B cell (primary cell): ENCODE measurements around the gene COTL1. TPM values are rescaled to one million over a fixed set of nuclear protein-coding genes. Genes with fewer than 3 reads are reported as not detected.

Experiments
- ATAC-seq: fragments of 200-7000 bp; cut with Tn5 transposase; one replicate; pipeline ENCODE4 v1.10.0; 2021; ENCODE audit warnings: low read depth, mild to moderate bottlenecking, moderate number of reproducible peaks, moderate library complexity
- CTCF ChIA-PET: fragments of 350-600 bp; sonication (Branson Sonifier 250); formaldehyde crosslinking; loops from one replicate; lab custom pipeline; 2021; ENCODE audit warnings: antibody characterized with exemption, inconsistent platforms; lab: Charles Lee
- POLR2A ChIA-PET: fragments of 350-600 bp; sonication (Branson Sonifier 250); formaldehyde crosslinking; loops from one replicate; lab custom pipeline; 2021; ENCODE audit warnings: antibody characterized with exemption; lab: Charles Lee
- DNase-seq: peaks from one replicate; pipeline ENCODE4 v3.0.0; 2013
- H2AFZ ChIP-seq: 2 replicates; pipeline ENCODE4 v1.6.1; 2012; ENCODE audit warnings: mild to moderate bottlenecking, low read depth, low read length; ENCODE audit not compliant: insufficient read depth, poor library complexity, severe bottlenecking
- H3K27ac ChIP-seq, 2 donors: 1 replicate in 1 of 2; 2 replicates in 1 of 2; pipeline ENCODE4 v1.5.1; 2012 to 2013; ENCODE audit warnings: low read length in 2 of 2, mild to moderate bottlenecking in 2 of 2, moderate library complexity in 1 of 2
- H3K27me3 ChIP-seq, 4 experiments: fragments of 200-600 bp in 1 of 4; sonication (generic) in 1 of 4; replicated peaks in 1 of 4; 1 replicate in 2 of 4; 2 replicates in 2 of 4; pipeline versions ENCODE4 v1.6.1 to v1.7.0; 2013 to 2016; ENCODE audit warnings: low read length in 3 of 4, mild to moderate bottlenecking in 2 of 4, mixed read lengths in 1 of 4, moderate library complexity in 1 of 4; ENCODE audit not compliant: insufficient read depth in 4 of 4, control insufficient read depth in 3 of 4; ENCODE audit errors: control extremely low read depth in 1 of 4
- H3K36me3 ChIP-seq, 2 experiments: replicated peaks in 1 of 2; 1 replicate in 1 of 2; 2 replicates in 1 of 2; pipeline versions ENCODE4 v1.6.1 to v1.7.1; 2013; ENCODE audit warnings: low read length in 1 of 2; ENCODE audit not compliant: insufficient read depth in 2 of 2, control insufficient read depth in 1 of 2; ENCODE audit errors: control extremely low read depth in 1 of 2, extremely low read depth in 1 of 2
- H3K4me1 ChIP-seq, 2 donors: fragments of 200-600 bp in 1 of 2; sonication (generic) in 1 of 2; 1 replicate in 1 of 2; 2 replicates in 1 of 2; pipeline versions ENCODE4 v1.5.1 to v1.6.1; 2013 to 2017; ENCODE audit warnings: low read length in 2 of 2; ENCODE audit not compliant: control insufficient read depth in 2 of 2, insufficient read depth in 2 of 2
- H3K4me2 ChIP-seq: replicated peaks from 2 replicates; pipeline ENCODE3; 2012; ENCODE audit warnings: mild to moderate bottlenecking, low read depth, low read length; ENCODE audit not compliant: poor library complexity, severe bottlenecking
- H3K4me3 ChIP-seq, 5 experiments: fragments of 200-600 bp in 1 of 5; sonication (generic) in 1 of 5; 1 replicate in 3 of 5; 2 replicates in 2 of 5; pipeline versions ENCODE4 v1.5.1 to v1.7.0; 2011 to 2016; ENCODE audit warnings: low read length in 4 of 5, mild to moderate bottlenecking in 4 of 5, low read depth in 2 of 5, control low read depth in 1 of 5, moderate library complexity in 1 of 5; ENCODE audit not compliant: insufficient read depth in 1 of 5; ENCODE audit errors: control extremely low read depth in 1 of 5, extremely low read depth in 1 of 5
- H3K79me2 ChIP-seq: fragments of 200-600 bp; sonication (generic); one replicate; pipeline ENCODE4 v1.6.0; 2016; ENCODE audit warnings: low read length; ENCODE audit not compliant: control insufficient read depth, insufficient read depth
- H3K9ac ChIP-seq: fragments of 200-600 bp; sonication (generic); 2 replicates; pipeline ENCODE4 v1.6.1; 2017; ENCODE audit warnings: mild to moderate bottlenecking, low read length, moderate library complexity
- H3K9me3 ChIP-seq, 3 donors: one replicate each; pipeline versions ENCODE4 v1.6.1 to v1.7.1; 2013; ENCODE audit warnings: low read length in 2 of 3; ENCODE audit not compliant: control insufficient read depth in 2 of 3, insufficient read depth in 1 of 3; ENCODE audit errors: control extremely low read depth in 1 of 3
- H4K20me1 ChIP-seq: 2 replicates; pipeline ENCODE4 v1.6.0; 2012; ENCODE audit warnings: mild to moderate bottlenecking, low read length; ENCODE audit not compliant: insufficient read depth, control insufficient read depth, poor library complexity, severe bottlenecking
- H3K27ac Mint-ChIP-seq: one replicate; pipeline ENCODE4 v1.8.0; 2021; ENCODE audit warnings: mixed read lengths
- H3K27me3 Mint-ChIP-seq: one replicate; pipeline ENCODE4 v1.8.0; 2021; ENCODE audit warnings: mixed read lengths
- H3K4me1 Mint-ChIP-seq: one replicate; pipeline ENCODE4 v1.8.0; 2021; ENCODE audit warnings: mixed read lengths
- H3K4me3 Mint-ChIP-seq: one replicate; pipeline ENCODE4 v1.8.0; 2021; ENCODE audit warnings: mixed read lengths
- H3K9me3 Mint-ChIP-seq: one replicate; pipeline ENCODE4 v1.8.0; 2022; ENCODE audit warnings: mixed read lengths; ENCODE audit not compliant: insufficient read depth
- EZH2 ChIP-seq: IDR thresholded peaks from 2 replicates; pipeline ENCODE4 v1.6.1; 2012; ENCODE audit warnings: borderline replicate concordance, low read depth, mild to moderate bottlenecking, moderate library complexity, low read length; ENCODE audit not compliant: insufficient read depth, poor library complexity, severe bottlenecking
- WGBS: methylation state at CpG from one replicate; pipeline ENCODE4 v1.1.5; 2013; ENCODE audit warnings: missing lambda C conversion rate; ENCODE audit not compliant: insufficient coverage; 5-methylcytosine and 5-hydroxymethylcytosine counted together
- intact Hi-C: fragments of 100-400 bp; cut with micrococcal nuclease; formaldehyde crosslinking; loops from one replicate; pipeline ENCODE4 v1.10.0; 2022
- polyA plus RNA-seq: library from polyadenylated mRNA; depleted of rRNA; stranded (reverse); fragments of >200 nt; gene quantifications from 2 replicates; pipeline ENCODE4 v1.2.3, GENCODE V29; 2012
- total RNA-seq, 2 donors: library from RNA; stranded (reverse); fragments of 120-200 nt in 1 of 2; gene quantifications; 1 replicate in 1 of 2; 2 replicates in 1 of 2; pipeline versions ENCODE4 v1.2.3 to v1.2.4, GENCODE V29; 2013 to 2022
- TF ChIP-seq, protein P1 (sequence below): fragments of 200-600 bp; IDR thresholded peaks from one replicate; pipeline ENCODE4 v1.8.0; 2022; ENCODE audit warnings: antibody characterized with exemption, mild to moderate bottlenecking

Gene COTL1
- total and polyA plus RNA-seq, 2 donors (not counting 1 experiment from before 2014, with no cell fraction given) = 158 to 264 TPM

DNA sequence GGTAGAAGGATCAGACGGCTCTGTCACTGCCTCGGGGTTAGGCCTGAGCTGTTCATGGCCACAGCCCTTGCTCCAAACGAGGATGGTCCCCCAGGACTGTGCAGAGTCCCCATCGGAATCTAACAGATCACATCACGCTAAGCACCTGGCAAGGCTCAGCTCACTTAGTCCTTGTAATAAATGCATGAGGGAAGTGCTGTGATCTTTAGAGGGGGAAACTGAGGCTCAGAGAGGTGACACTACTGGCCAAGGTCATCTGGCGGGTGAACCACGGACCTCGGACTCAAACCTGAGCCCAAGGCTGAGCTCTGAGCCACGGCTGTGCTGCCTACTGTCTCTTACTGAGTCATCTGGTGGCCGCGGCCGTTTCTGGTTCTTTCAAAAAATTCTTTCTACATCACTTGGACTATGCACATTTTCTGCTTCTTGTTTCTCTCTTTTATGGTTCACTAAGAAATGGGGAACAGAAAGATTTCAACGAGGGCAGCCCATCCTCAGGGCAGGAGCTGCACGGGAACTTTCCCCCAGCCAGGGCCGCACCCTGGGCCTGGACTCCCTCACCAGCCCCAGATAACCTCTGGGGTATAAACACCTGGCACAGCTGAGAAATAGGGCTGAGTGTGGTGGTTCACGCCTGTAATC, 55.6 kb downstream of the COTL1 start:
- H3K27ac ChIP-seq = peak overlapping the region; percentile 61 to 69
- WGBS = 53% methylated on average over 13 of the region's 16 CpGs

More for the DNA sequence above, 55.6 kb downstream of the COTL1 start:
- Histone ChIP-seq H4K20me1 (peaks cover 6% of the 10 kb centered on the region), H3K4me2 (peak overlapping the region; percentile 58), H3K27me3 (peaks cover 0 to under 1% (median 0%) of the 10 kb centered on the region in 4 experiments), H3K9ac (peak overlapping the region; percentile 21), H3K4me1 (peaks cover 23 to 32% of the 10 kb centered on the region in 2 donors), H3K4me3 (no peak overlapping the region), H2AFZ (no peak overlapping the region), H3K9me3 (peaks cover 0 to 9% (median 0%) of the 10 kb centered on the region in 3 donors), H3K36me3 (peaks cover 0 to 41% of the 10 kb centered on the region in 2 experiments), H3K79me2 (peaks cover 14% of the 10 kb centered on the region)
- Mint-ChIP-seq H3K4me1 (peaks cover 27% of the 10 kb centered on the region), H3K9me3 (no peaks in the 10 kb centered on the region), H3K27ac (peak overlapping the region; percentile 90), H3K27me3 (no peaks in the 10 kb centered on the region), H3K4me3 (peak overlapping the region; percentile 58)
- intact Hi-C loops = loop anchor here (2.0 kb wide), 3 partner anchors 33 to 55 kb away; no protein-coding TSS in a partner anchor
- ChIA-PET POLR2A (interaction anchor here (0.5 to 1.3 kb wide), 4 partner anchors 29 to 79 kb away, joined by 3 to 6 read pairs (median 4); no protein-coding TSS in a partner anchor), CTCF (interaction anchor here (0.7 to 1.8 kb wide), 9 partner anchors 45 to 176 kb away, joined by 3 to 19 read pairs (median 3); no protein-coding TSS in a partner anchor)
- DNase-seq (peak; percentile 80), ATAC-seq (peak; percentile 89)
- no peak for TF ChIP-seq EZH2
- TF ChIP-seq, protein P1, sequence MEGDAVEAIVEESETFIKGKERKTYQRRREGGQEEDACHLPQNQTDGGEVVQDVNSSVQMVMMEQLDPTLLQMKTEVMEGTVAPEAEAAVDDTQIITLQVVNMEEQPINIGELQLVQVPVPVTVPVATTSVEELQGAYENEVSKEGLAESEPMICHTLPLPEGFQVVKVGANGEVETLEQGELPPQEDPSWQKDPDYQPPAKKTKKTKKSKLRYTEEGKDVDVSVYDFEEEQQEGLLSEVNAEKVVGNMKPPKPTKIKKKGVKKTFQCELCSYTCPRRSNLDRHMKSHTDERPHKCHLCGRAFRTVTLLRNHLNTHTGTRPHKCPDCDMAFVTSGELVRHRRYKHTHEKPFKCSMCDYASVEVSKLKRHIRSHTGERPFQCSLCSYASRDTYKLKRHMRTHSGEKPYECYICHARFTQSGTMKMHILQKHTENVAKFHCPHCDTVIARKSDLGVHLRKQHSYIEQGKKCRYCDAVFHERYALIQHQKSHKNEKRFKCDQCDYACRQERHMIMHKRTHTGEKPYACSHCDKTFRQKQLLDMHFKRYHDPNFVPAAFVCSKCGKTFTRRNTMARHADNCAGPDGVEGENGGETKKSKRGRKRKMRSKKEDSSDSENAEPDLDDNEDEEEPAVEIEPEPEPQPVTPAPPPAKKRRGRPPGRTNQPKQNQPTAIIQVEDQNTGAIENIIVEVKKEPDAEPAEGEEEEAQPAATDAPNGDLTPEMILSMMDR = no peak
